Muscle layer of duodenum (tissue), 2 donors: ENCODE data around the gene CALML3.

Source experiments
- H3K27ac ChIP-seq: one replicate; pipeline ENCODE4 v1.7.0; 2013; ENCODE audit warnings: mild to moderate bottlenecking, low read length
- H3K27me3 ChIP-seq: one replicate; pipeline ENCODE4 v1.7.0; 2013; ENCODE audit warnings: low read depth, mild to moderate bottlenecking, control low read depth, low read length
- H3K36me3 ChIP-seq, 2 donors: one replicate each; pipeline ENCODE4 v1.7.0; 2013; ENCODE audit warnings: low read length in 2 of 2, control low read depth in 1 of 2, mild to moderate bottlenecking in 1 of 2; ENCODE audit not compliant: insufficient read depth in 2 of 2, control insufficient read depth in 1 of 2
- H3K4me1 ChIP-seq, 2 donors: one replicate each; pipeline ENCODE4 v1.7.0; 2013; ENCODE audit warnings: low read length in 2 of 2, mild to moderate bottlenecking in 2 of 2, control low read depth in 1 of 2, moderate library complexity in 1 of 2; ENCODE audit not compliant: insufficient read depth in 2 of 2, control insufficient read depth in 1 of 2
- H3K4me3 ChIP-seq, 2 donors: one replicate each; pipeline ENCODE4 v1.7.0; 2013; ENCODE audit warnings: low read length in 2 of 2, low read depth in 1 of 2, mild to moderate bottlenecking in 1 of 2
- H3K9me3 ChIP-seq, 2 donors: one replicate each; pipeline ENCODE4 v1.7.0; 2013; ENCODE audit warnings: low read length in 2 of 2, control low read depth in 1 of 2, mild to moderate bottlenecking in 1 of 2; ENCODE audit not compliant: control insufficient read depth in 1 of 2
- donor health status: healthy.

CALML3 gene

GRCh38 chr10:5564537-5565204, 39.9 kb downstream of the CALML3 start:
- Histone ChIP-seq H3K9me3 (no peaks in the 10 kb centered on the region), H3K4me1 (peaks cover 0 to 2% of the 10 kb centered on the region in 2 donors), H3K27me3 (no peaks in the 10 kb centered on the region), H3K36me3 (no peaks in the 10 kb centered on the region), H3K4me3 (no peak overlapping the region), H3K27ac (no peak overlapping the region)

- Histone ChIP-seq H3K4me1 (no peaks in the 10 kb centered on the region), H3K27ac (no peak overlapping the region), H3K27me3 (no peaks in the 10 kb centered on the region), H3K36me3 (no peaks in the 10 kb centered on the region), H3K9me3 (no peaks in the 10 kb centered on the region), H3K4me3 (no peak overlapping the region)
Observed at GRCh38 chr10:5565205-5565545, 40.4 kb downstream of the CALML3 start.

GRCh38 chr10:5565671-5566581, 41.2 kb downstream of the CALML3 start:
- Histone ChIP-seq H3K36me3 (no peaks in the 10 kb centered on the region), H3K27ac (no peak overlapping the region), H3K9me3 (no peaks in the 10 kb centered on the region), H3K4me3 (no peak overlapping the region), H3K4me1 (no peaks in the 10 kb centered on the region), H3K27me3 (no peaks in the 10 kb centered on the region)

- Histone ChIP-seq H3K4me3 (no peak overlapping the region), H3K9me3 (no peaks in the 10 kb centered on the region), H3K27ac (no peak overlapping the region), H3K36me3 (no peaks in the 10 kb centered on the region), H3K27me3 (no peaks in the 10 kb centered on the region), H3K4me1 (no peaks in the 10 kb centered on the region)
Observed at GRCh38 chr10:5566614-5567013, 41.9 kb downstream of the CALML3 start.

GRCh38 chr10:5567477-5567876, 42.7 kb downstream of the CALML3 start:
- Histone ChIP-seq H3K9me3 (no peaks in the 10 kb centered on the region), H3K27ac (no peak overlapping the region), H3K27me3 (no peaks in the 10 kb centered on the region), H3K4me1 (no peaks in the 10 kb centered on the region), H3K36me3 (no peaks in the 10 kb centered on the region), H3K4me3 (no peak overlapping the region)

GRCh38 chr10:5568984-5569383, 44.2 kb downstream of the CALML3 start:
- H3K27me3 ChIP-seq: no peaks in the 10 kb centered on the region
- no peak overlapping the region for H3K27ac ChIP-seq
- no peak overlapping the region for H3K4me3 ChIP-seq
- no peaks in the 10 kb centered on the region for H3K9me3 ChIP-seq
- H3K4me1 ChIP-seq: no peaks in the 10 kb centered on the region
- H3K36me3 ChIP-seq: no peaks in the 10 kb centered on the region

GRCh38 chr10:5569568-5569967, 44.8 kb downstream of the CALML3 start:
- Histone ChIP-seq H3K27ac (no peak overlapping the region), H3K9me3 (no peaks in the 10 kb centered on the region), H3K4me3 (no peak overlapping the region), H3K4me1 (peaks cover 0 to 5% of the 10 kb centered on the region in 2 donors), H3K27me3 (no peaks in the 10 kb centered on the region), H3K36me3 (no peaks in the 10 kb centered on the region)

GRCh38 chr10:5570007-5570655, 45.4 kb downstream of the CALML3 start:
- Histone ChIP-seq H3K27ac (no peak overlapping the region), H3K36me3 (no peaks in the 10 kb centered on the region), H3K27me3 (no peaks in the 10 kb centered on the region), H3K4me3 (no peak overlapping the region), H3K4me1 (peaks cover 2 to 9% of the 10 kb centered on the region in 2 donors), H3K9me3 (no peaks in the 10 kb centered on the region)

GRCh38 chr10:5570979-5571810, 46.4 kb downstream of the CALML3 start:
- Histone ChIP-seq H3K27ac (no peak overlapping the region), H3K36me3 (no peaks in the 10 kb centered on the region), H3K9me3 (no peaks in the 10 kb centered on the region), H3K4me3 (no peak overlapping the region), H3K27me3 (no peaks in the 10 kb centered on the region), H3K4me1 (peaks cover 5 to 17% of the 10 kb centered on the region in 2 donors)

GRCh38 chr10:5571826-5572225, 47.1 kb downstream of the CALML3 start:
- Histone ChIP-seq H3K9me3 (no peaks in the 10 kb centered on the region), H3K4me3 (no peak overlapping the region), H3K27ac (no peak overlapping the region), H3K27me3 (no peaks in the 10 kb centered on the region), H3K36me3 (no peaks in the 10 kb centered on the region), H3K4me1 (peaks cover 5 to 17% of the 10 kb centered on the region in 2 donors)
